GM12875 (cell line): ENCODE measurements around the gene P4HA3.

ENCODE experiments used
- H3K4me3 ChIP-seq: one replicate; pipeline ENCODE4 v1.5.1; 2011; ENCODE audit warnings: low read depth, low read length, control low read depth
- TF ChIP-seq, protein P1 (sequence below): IDR thresholded peaks from 2 replicates; pipeline ENCODE4 v1.5.1; 2011; ENCODE audit warnings: low read depth, mild to moderate bottlenecking, control low read depth, inconsistent platforms, low read length, moderate library complexity, borderline replicate concordance; ENCODE audit not compliant: insufficient read depth

Gene P4HA3

DNA sequence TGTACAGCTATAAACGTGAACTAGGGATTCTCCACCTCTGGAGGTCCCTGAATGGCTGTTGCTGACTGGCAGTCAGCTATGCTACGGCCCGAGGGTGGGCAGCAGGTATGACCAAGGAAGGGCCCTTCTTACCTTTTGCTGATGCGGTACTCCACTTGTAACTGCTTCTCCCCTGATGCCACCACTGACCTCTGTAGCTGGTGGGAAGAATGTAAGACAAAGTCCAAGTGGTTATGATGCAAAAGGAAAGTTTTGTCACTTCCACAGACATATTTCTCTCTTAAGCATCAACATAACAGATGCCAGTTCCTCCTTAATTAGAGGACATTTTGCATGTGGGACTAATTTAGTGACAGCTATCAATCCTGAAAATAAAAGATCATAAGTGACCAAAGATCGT is 32.2 kb downstream of the P4HA3 start:
- TF ChIP-seq, protein P1, sequence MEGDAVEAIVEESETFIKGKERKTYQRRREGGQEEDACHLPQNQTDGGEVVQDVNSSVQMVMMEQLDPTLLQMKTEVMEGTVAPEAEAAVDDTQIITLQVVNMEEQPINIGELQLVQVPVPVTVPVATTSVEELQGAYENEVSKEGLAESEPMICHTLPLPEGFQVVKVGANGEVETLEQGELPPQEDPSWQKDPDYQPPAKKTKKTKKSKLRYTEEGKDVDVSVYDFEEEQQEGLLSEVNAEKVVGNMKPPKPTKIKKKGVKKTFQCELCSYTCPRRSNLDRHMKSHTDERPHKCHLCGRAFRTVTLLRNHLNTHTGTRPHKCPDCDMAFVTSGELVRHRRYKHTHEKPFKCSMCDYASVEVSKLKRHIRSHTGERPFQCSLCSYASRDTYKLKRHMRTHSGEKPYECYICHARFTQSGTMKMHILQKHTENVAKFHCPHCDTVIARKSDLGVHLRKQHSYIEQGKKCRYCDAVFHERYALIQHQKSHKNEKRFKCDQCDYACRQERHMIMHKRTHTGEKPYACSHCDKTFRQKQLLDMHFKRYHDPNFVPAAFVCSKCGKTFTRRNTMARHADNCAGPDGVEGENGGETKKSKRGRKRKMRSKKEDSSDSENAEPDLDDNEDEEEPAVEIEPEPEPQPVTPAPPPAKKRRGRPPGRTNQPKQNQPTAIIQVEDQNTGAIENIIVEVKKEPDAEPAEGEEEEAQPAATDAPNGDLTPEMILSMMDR, result no peak
- no peak overlapping the region for H3K4me3 ChIP-seq

DNA sequence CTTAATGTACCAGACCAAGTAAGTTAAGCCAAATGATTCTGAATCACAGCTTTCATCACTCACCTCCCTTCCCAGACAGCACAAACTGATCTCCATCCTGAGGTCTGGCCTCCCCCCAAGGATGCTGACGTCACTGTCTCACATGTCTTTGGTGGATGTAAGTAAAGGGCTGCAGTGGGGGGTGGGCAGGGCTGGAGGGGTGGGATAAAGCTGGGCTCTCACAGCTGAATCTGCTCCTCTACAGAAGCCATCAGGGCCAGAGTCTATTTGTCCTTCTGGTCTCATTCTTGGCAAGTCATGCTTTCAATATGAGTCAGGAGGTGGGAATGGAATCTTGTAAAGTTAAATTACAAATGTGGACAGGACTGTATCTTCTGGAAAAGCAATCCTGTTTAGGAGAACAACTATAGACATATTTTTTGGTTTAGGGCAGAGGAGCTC is 32.7 kb downstream of the P4HA3 start:
- TF ChIP-seq, protein P1, result no peak
- no peak overlapping the region for H3K4me3 ChIP-seq

DNA sequence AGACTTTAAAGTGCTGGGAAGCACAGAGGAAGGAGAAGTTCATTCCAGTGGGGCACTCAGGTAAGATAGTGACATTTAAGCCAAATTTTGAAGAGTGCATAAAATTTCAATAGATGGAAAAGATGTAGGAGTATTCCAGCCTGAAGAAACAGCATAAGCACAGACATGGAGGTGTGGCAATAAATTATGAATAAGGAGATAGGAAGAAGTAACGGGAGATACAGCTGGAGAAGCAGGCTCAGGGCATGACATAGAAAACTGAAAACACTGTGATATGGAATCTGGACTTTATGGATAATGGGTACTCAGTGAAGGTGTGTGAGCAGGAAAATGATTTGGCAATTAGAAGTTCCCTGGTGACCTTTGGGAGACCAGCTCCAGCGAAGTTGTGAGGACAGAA is 33.3 kb downstream of the P4HA3 start:
- TF ChIP-seq, protein P1, result no peak
- H3K4me3 ChIP-seq, result no peak overlapping the region

DNA sequence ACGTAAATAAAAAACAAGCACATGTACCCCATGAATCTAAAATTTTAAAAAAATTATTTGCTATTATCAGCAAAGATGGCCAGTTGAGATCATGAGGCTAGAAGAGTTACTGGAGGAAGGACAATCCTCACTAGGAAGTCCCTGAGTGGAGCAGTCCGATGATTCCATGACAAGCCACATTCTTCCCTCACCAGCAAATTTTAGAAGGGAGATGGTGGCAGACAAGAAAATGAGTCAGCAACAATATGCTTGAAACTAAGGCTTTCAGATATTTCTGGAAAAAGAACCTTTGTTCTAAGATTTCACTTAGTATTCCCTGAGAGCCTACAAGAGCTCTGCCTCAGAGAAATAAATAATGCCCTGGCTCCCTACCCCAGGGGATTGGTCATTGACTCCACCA is 34.9 kb downstream of the P4HA3 start:
- no peak overlapping the region for H3K4me3 ChIP-seq
- TF ChIP-seq, protein P1, result no peak

DNA sequence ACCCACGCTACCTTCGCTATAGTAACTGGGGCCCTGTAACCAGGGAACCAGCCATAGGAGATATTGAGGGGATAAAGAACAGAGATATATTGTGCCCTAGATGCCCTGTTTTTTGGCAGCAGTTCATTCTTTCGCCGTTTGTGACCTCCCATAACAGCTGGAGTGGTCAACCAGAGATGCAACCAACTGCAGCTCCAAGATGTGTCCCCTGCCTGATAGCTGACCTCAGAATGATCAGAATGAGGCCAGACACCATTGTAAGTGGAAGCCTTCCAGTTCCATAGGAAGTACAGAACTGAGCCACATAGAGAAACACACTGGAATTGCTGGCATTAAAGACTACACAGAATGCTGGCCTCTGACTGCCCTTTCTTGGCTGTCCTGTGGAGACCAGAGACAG is 39.2 kb downstream of the P4HA3 start:
- TF ChIP-seq, protein P1, result no peak
- no peak overlapping the region for H3K4me3 ChIP-seq

DNA sequence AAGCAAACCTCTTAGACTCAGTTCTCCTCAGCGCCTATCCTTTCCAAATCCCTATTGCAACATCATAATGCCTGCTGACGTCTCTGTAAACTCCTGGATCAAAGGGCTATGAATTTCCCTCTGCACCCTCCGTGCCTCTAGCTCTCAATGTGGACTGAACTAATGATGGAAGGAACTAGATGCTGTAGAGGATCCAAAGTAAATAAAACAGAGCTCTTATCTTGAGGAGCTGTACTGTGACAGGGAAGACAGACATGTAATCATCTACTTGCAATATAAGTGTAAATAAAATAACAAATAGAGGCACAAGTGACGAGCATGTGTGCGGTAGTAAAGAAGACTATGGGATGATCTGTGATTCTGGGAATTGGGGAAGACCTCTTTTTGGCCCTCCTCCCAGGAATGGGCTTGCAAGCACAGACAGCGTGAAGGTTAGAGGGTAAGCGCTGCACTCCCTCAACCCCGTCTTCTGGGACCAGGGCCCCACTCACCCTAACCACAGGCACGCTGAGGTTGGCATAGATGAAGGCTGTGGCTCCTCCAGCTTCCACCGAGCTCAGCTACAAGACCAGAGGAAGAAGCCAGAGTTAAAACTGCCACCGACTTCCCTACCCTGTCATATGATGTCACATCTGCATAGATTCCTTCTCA is 42.2 kb downstream of the P4HA3 start:
- TF ChIP-seq, protein P1, result no peak
- no peak overlapping the region for H3K4me3 ChIP-seq

DNA sequence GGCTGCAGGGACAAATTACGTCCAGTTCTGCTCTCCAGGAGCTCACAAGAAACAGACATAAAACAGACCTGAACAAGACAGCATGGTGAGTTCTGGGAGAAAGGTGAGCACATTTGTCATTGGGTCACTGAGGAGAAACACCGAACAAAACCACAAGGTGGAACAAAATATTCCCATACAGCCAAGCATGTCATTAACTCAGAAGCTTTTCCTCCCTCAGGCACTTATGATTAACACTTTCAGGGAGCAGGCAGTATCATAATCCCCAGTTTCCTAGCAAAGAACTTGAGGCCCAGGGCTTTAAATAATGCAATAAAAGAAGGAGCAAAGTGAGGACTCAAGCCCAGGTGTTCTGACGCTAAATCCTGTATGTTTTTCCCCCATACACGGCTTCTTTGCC is 43.0 kb downstream of the P4HA3 start:
- H3K4me3 ChIP-seq, result no peak overlapping the region
- TF ChIP-seq, protein P1, result no peak
